Activated CD8-positive, alpha-beta T cell treated with anti-CD3 and anti-CD28 coated beads, Interleukin-2, amount 10 ng/mL, durations not matched to agents 7 days and 5 days (primary cell): Measurements from ENCODE around the gene HUWE1. TPM values are rescaled to one million over a fixed set of nuclear protein-coding genes. Genes with fewer than 3 reads are reported as not detected.

Experiments used
- ATAC-seq: fragments of 150-1000 bp; cut with Tn5 transposase; one replicate; pipeline ENCODE4 v1.10.0; 2021; ENCODE audit warnings: moderate library complexity
- CTCF ChIA-PET: fragments of 350-600 bp; sonication (Branson Sonifier 250); formaldehyde crosslinking; loops from one replicate; lab custom pipeline; 2021; ENCODE audit warnings: antibody characterized with exemption; lab: Charles Lee
- POLR2A ChIA-PET: fragments of 350-600 bp; sonication (Branson Sonifier 250); formaldehyde crosslinking; loops from one replicate; lab custom pipeline; 2021; ENCODE audit warnings: antibody characterized with exemption; lab: Charles Lee
- DNase-seq: peaks from one replicate; pipeline ENCODE4 v3.0.0-alpha.2; 2020
- H3K27ac Mint-ChIP-seq: one replicate; pipeline ENCODE4 v1.8.0; 2021; ENCODE audit warnings: mild to moderate bottlenecking, mixed read lengths
- H3K27me3 Mint-ChIP-seq: one replicate; pipeline ENCODE4 v1.8.0; 2021; ENCODE audit warnings: low read depth, mixed read lengths
- H3K36me3 Mint-ChIP-seq: one replicate; pipeline ENCODE4 v1.8.0; 2021; ENCODE audit warnings: low read depth, mixed read lengths
- H3K4me1 Mint-ChIP-seq: one replicate; pipeline ENCODE4 v1.8.0; 2021; ENCODE audit warnings: low read depth, mixed read lengths
- H3K4me3 Mint-ChIP-seq: one replicate; pipeline ENCODE4 v1.8.0; 2021; ENCODE audit warnings: mild to moderate bottlenecking, mixed read lengths
- H3K9me3 Mint-ChIP-seq: one replicate; pipeline ENCODE4 v1.8.0; 2022; ENCODE audit warnings: mixed read lengths; ENCODE audit not compliant: insufficient read depth
- total RNA-seq, 2 experiments: library from RNA; stranded (reverse); gene quantifications; one replicate each; pipeline ENCODE4 v1.2.3, GENCODE V29; 2021

Gene HUWE1
- total RNA-seq, 2 experiments from 2014 or later: 223 to 231 TPM

DNA sequence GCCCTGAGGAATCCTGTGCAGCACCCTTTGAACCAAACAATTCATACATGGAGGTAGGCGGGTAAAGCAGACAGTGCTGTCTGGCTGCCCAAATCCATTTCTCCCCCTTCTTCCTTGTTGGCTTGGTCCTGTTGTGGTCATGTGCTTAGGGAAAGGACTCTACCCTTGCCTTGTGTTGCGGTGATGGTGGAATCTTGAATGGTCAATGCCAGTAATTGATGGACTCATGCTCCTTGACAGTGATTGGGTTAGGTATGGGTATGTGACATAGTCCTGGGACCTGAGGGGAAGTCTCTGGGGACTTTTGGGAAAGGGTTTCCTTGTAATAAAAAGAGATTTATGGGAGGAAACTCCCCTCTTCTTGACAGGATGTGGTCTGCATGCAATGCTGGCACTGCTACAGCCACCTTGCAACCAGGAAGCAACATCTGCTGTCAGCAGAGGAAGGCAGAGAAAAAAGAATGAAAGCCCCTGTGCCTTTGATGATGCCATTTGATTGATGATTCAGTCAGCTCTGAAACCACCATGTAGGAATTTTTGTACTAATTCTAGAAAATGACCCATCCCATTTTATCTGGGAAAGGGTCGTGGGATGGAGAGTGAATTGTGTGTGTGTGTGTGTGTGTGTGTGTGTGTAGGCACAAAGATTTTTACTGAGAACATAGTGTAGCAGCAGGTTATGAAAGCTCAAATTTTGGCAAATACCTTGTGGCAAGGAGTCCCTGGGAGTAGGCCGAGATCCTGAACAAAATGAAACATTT is 30.0 kb upstream of the HUWE1 start:
- peaks cover 51% of the 10 kb centered on the region for H3K4me1 Mint-ChIP-seq

GRCh38 chrX:53715346-53715924 is 28.9 kb upstream of the HUWE1 start:
- peak overlapping the region; percentile 79 for H3K4me3 Mint-ChIP-seq
- H3K27ac Mint-ChIP-seq: peak overlapping the region; percentile 99
- H3K27me3 Mint-ChIP-seq: no peaks in the 10 kb centered on the region
- H3K36me3 Mint-ChIP-seq: peaks cover 20% of the 10 kb centered on the region
- ChIA-PET CTCF (interaction anchor here (0.7 to 5.7 kb wide), 3 partner anchors 18 to 31 kb away, joined by 3 to 46 read pairs (median 5); partner anchors contain the start of gene HUWE1), POLR2A (interaction anchor here (0.9 to 6.4 kb wide), 11 partner anchors 9 to 924 kb away, joined by 3 to 317 read pairs (median 6); partner anchors contain the start of genes HUWE1 and PHF8)
- no peak for DNase-seq
- peaks cover 51% of the 10 kb centered on the region for H3K4me1 Mint-ChIP-seq
- H3K9me3 Mint-ChIP-seq: no peaks in the 10 kb centered on the region
- ATAC-seq: no peak

More for the DNA sequence above, 30.0 kb upstream of the HUWE1 start:
- ChIA-PET POLR2A (interaction anchor here (1.0 to 6.4 kb wide), 3 partner anchors 16 to 32 kb away, joined by 10 to 317 read pairs (median 24); partner anchors contain the start of gene HUWE1), CTCF (interaction anchor here (1.1 to 5.7 kb wide), 3 partner anchors 15 to 32 kb away, joined by 4 to 46 read pairs (median 5); partner anchors contain the start of gene HUWE1)
- H3K4me3 Mint-ChIP-seq: peak overlapping the region; percentile 79
- peaks cover 14% of the 10 kb centered on the region for H3K36me3 Mint-ChIP-seq
- no peaks in the 10 kb centered on the region for H3K9me3 Mint-ChIP-seq
- H3K27ac Mint-ChIP-seq: peak overlapping the region; percentile 99
- peak; percentile 67 for DNase-seq
- H3K27me3 Mint-ChIP-seq: no peaks in the 10 kb centered on the region
- ATAC-seq: peak; percentile 25

- POLR2A ChIA-PET: interaction anchor here (0.6 to 6.4 kb wide), 13 partner anchors 8 to 1286 kb away, joined by 3 to 317 read pairs (median 4); partner anchors contain the start of genes APEX2, HUWE1 and PHF8
These were observed 28.2 kb upstream of the HUWE1 start for GRCh38 chrX:53714580-53715345.

DNA sequence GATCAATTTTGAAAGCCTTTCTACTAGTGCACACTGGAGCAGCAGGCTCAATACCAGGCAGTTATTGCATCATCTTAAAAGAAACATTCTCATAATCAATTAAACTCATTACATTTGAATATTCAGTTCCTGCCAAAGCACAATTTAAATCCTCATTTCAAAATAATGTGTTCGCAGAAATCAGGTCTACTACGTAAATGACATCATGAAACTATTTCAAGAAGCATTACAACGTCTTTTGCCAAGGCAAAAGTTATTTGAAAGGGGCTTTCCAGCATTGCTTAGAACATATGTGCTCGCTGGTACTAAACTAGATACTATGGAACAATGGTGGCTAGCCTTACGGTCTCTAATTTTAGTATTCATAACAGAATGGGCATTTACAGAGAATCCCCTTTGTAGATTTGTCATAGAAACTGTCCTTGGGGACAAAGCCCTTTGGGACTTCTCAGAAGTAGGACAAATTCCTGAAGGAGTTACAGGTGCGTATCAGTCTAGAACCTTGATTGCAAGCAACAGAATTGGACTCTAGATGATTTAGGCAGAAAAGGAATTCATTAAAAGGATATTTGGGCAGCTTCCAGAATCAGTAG is 27.6 kb upstream of the HUWE1 start:
- CTCF ChIA-PET: interaction anchor here (0.7 to 5.7 kb wide), 3 partner anchors 10 to 29 kb away, joined by 3 to 46 read pairs (median 5); partner anchors contain the start of gene HUWE1
- Mint-ChIP-seq H3K4me3 (peak overlapping the region; percentile 79), H3K4me1 (peaks cover 49% of the 10 kb centered on the region), H3K27me3 (no peaks in the 10 kb centered on the region), H3K36me3 (peaks cover 30% of the 10 kb centered on the region), H3K27ac (peak overlapping the region; percentile 99), H3K9me3 (no peaks in the 10 kb centered on the region)
- POLR2A ChIA-PET: interaction anchor here (0.7 to 6.4 kb wide), 9 partner anchors 11 to 925 kb away, joined by 3 to 317 read pairs (median 6); partner anchors contain the start of genes HUWE1 and PHF8
- no peak for DNase-seq
- ATAC-seq: peak; percentile 29

More at GRCh38 chrX:53714580-53715345, 28.2 kb upstream of the HUWE1 start:
- H3K36me3 Mint-ChIP-seq: peaks cover 25% of the 10 kb centered on the region
- DNase-seq (peak; percentile 82), ATAC-seq (peak; percentile 87)
- CTCF ChIA-PET: interaction anchor here (0.7 to 5.7 kb wide), 5 partner anchors 11 to 35 kb away, joined by 3 to 46 read pairs (median 3); partner anchors contain the start of gene HUWE1
- H3K4me1 Mint-ChIP-seq: peaks cover 49% of the 10 kb centered on the region
- peak overlapping the region; percentile 99 for H3K27ac Mint-ChIP-seq
- H3K27me3 Mint-ChIP-seq: no peaks in the 10 kb centered on the region
- peak overlapping the region; percentile 79 for H3K4me3 Mint-ChIP-seq
- no peaks in the 10 kb centered on the region for H3K9me3 Mint-ChIP-seq

DNA sequence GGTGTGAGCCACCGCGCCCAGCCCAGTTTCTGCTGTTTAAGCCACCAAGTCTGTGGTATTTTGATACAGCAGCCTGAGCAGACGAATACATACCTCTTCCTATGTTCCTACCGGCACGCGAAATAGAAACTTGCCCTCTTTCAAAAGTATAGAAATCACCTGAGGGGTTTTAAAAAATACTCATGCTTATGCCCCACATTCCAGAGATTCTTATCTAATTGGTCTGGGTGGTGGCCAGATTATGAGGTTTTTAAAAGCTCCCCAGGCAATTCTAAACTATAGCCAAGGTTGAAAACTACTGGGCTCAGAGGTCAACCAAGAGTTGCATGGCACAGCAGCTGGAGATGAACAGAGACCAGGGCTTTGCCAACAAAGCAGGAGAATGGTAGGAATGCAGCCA is 24.9 kb upstream of the HUWE1 start:
- CTCF ChIA-PET: no interaction called here

DNA sequence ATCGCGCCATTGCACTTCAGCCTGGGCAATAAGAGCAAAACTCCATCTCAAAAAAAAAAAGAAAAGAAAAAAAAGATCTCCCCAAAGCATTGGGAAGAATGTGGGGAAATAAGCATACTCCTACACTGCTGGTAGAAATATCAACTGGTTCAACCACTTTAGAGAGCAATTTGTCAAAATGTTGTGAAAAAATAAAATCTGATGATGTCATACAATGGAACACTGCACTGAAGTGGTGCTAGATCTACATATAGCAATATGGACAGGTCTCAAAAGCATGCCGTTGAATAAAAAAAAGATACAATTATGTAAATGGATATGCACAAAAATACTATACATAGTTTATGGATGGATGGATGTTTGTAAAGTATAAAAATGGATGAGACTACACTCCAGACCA is 18.3 kb upstream of the HUWE1 start:
- H3K36me3 Mint-ChIP-seq: peaks cover 34% of the 10 kb centered on the region
- ATAC-seq (no peak), DNase-seq (no peak)
- H3K9me3 Mint-ChIP-seq: no peaks in the 10 kb centered on the region
- H3K4me1 Mint-ChIP-seq: no peaks in the 10 kb centered on the region
- H3K27ac Mint-ChIP-seq: no peak overlapping the region
- H3K27me3 Mint-ChIP-seq: no peaks in the 10 kb centered on the region
- H3K4me3 Mint-ChIP-seq: no peak overlapping the region
- ChIA-PET POLR2A (no interaction called here), CTCF (no interaction called here)

More for the DNA sequence above, 24.9 kb upstream of the HUWE1 start:
- POLR2A ChIA-PET: interaction anchor here (0.5 kb wide), 1 partner anchor 25 kb away, joined by 4 read pairs; the partner anchor contains the start of gene HUWE1
- Mint-ChIP-seq H3K27me3 (no peaks in the 10 kb centered on the region), H3K4me3 (no peak overlapping the region), H3K9me3 (no peaks in the 10 kb centered on the region), H3K4me1 (peaks cover 29% of the 10 kb centered on the region), H3K36me3 (peaks cover 31% of the 10 kb centered on the region), H3K27ac (no peak overlapping the region)
- no peak for ATAC-seq
- no peak for DNase-seq

DNA sequence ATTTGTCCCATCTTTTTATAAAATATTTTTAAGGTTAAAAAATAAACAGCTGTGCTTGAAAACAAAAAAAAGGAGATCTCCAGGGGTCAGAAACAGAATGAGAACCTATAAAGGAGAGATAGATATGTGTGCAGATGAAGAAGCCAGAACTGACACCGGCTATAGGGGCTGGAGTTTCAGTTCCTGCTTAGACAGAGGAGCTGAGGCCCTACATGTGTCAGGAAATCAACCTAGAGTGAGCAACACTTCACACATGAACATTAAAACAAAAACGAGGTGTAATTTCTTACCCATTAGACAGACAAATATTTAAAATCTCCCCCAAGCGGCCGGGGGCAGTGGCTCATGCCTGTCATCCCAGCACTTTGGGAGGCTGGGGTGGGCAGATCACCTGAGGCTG is 17.8 kb upstream of the HUWE1 start:
- no peak overlapping the region for H3K27ac Mint-ChIP-seq
- H3K36me3 Mint-ChIP-seq: peaks cover 32% of the 10 kb centered on the region
- POLR2A ChIA-PET: no interaction called here
- no peaks in the 10 kb centered on the region for H3K4me1 Mint-ChIP-seq
- H3K27me3 Mint-ChIP-seq: no peaks in the 10 kb centered on the region
- ATAC-seq (no peak), DNase-seq (no peak)
- CTCF ChIA-PET: interaction anchor here (1.2 kb wide), 1 partner anchor 10 kb away, joined by 3 read pairs; no protein-coding TSS in a partner anchor
- H3K9me3 Mint-ChIP-seq: no peaks in the 10 kb centered on the region
- no peak overlapping the region for H3K4me3 Mint-ChIP-seq

DNA sequence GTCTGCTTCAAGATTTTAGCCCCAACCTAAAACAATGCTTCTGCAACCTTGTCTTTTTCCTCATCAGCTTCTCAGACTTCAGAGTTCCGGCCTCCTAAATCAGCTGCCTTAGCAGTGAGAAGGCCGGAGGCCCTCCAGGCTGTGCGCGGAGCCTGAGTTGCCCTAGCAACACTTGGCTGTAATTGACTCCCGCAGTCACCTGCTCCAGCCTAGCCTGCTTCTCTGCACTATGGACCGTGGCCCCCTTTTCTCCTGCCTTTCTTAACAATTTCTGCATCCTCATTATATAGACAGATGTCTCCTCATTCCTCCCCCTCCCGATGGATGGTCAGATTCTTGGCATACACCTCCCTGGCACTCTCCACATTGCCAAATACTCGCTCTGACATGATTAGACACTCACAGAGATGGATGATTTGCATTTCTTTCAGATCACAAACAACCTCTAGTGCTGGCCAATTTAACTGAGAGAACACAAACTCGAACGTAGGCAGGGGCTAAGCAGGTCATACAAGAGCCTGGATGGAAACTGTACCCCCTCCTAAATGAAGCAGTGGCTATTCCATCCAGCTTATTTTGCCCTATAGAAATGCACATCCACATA is 9.5 kb upstream of the HUWE1 start:
- no peak overlapping the region for H3K4me3 Mint-ChIP-seq
- peaks cover 21% of the 10 kb centered on the region for H3K4me1 Mint-ChIP-seq
- H3K27ac Mint-ChIP-seq: no peak overlapping the region
- ChIA-PET POLR2A (interaction anchor here (1.1 to 2.0 kb wide), 4 partner anchors 9 to 18 kb away, joined by 3 to 7 read pairs (median 4); partner anchors contain the start of gene HUWE1), CTCF (no interaction called here)
- H3K9me3 Mint-ChIP-seq: peaks cover 3% of the 10 kb centered on the region
- no peaks in the 10 kb centered on the region for H3K27me3 Mint-ChIP-seq
- H3K36me3 Mint-ChIP-seq: peaks cover 13% of the 10 kb centered on the region
- DNase-seq (no peak), ATAC-seq (no peak)

- ChIA-PET POLR2A (interaction anchor here (0.7 to 1.5 kb wide), 4 partner anchors 8 to 12 kb away, joined by 3 to 13 read pairs (median 4); partner anchors contain the start of gene HUWE1), CTCF (no interaction called here)
- Mint-ChIP-seq H3K27me3 (no peaks in the 10 kb centered on the region), H3K36me3 (peaks cover 6% of the 10 kb centered on the region), H3K27ac (no peak overlapping the region), H3K4me1 (peaks cover 21% of the 10 kb centered on the region), H3K9me3 (peaks cover 3% of the 10 kb centered on the region), H3K4me3 (no peak overlapping the region)
- DNase-seq: no peak
- no peak for ATAC-seq
These were observed 8.1 kb upstream of the HUWE1 start for GRCh38 chrX:53694642-53695041.

- POLR2A ChIA-PET: interaction anchor here (0.7 kb wide), 1 partner anchor 25 kb away, joined by 3 read pairs; no protein-coding TSS in a partner anchor
- Mint-ChIP-seq H3K4me3 (no peak overlapping the region), H3K9me3 (peaks cover 3% of the 10 kb centered on the region), H3K4me1 (peaks cover 9% of the 10 kb centered on the region), H3K27ac (no peak overlapping the region), H3K27me3 (no peaks in the 10 kb centered on the region), H3K36me3 (peaks cover 5% of the 10 kb centered on the region)
- CTCF ChIA-PET: interaction anchor here (6.9 kb wide), 1 partner anchor 27 kb away, joined by 46 read pairs; no protein-coding TSS in a partner anchor
- ATAC-seq (no peak), DNase-seq (no peak)
These were observed 1.8 kb upstream of the HUWE1 start for GRCh38 chrX:53688300-53688699.
